Measurements from ENCODE around the gene CACNA1B. TPM values are rescaled to one million over a fixed set of nuclear protein-coding genes. Genes with fewer than 3 reads are reported as not detected.

The CACNA1B gene
- total RNA-seq, 1 experiment from 2014 or later, result 0.08 TPM

DNA sequence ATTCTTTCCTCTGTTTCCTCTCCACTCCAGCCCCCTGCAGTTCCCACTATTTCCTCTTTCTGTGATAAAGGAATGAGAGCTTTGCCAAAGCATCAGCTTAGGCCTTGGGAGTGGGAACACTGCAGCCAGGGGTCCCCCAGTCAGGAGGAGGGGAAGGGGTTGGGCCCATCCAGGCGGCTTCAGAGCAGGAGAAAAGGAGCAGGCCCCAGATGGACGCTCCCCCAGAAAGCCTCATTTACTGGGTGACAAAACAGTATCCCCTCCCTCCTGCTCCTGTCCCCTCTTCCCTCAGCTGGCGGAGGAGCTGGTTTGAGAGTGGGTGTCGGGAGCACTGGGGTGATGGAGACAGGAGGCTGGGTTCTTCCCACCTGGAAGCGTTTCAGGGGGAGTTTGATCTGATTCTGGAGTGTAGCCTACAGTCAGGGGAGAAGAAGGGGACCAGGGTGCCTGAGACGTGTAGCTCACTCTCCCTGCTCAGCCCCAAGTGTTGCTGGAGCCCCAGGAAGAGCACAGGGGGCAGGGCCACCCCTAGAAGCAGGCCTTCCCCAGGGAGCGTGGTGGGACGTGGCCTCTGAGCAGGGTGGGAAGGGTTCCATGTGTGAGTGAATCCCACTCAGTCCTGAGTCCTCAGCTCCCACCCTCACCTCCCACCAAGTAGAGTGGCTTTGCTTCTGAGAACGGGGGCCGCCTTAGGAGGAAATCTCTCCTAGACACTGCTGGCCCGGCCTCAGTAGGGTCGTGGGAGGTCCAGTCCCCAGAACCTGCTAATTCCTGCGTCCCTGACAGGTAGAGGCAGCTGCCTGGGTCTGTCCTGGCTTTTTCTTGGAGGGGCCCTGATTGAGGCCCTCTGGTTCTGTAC is 173.1 kb downstream of the CACNA1B start:
- DNase-seq (ENCODE audit: low read depth), result no peak

DNA sequence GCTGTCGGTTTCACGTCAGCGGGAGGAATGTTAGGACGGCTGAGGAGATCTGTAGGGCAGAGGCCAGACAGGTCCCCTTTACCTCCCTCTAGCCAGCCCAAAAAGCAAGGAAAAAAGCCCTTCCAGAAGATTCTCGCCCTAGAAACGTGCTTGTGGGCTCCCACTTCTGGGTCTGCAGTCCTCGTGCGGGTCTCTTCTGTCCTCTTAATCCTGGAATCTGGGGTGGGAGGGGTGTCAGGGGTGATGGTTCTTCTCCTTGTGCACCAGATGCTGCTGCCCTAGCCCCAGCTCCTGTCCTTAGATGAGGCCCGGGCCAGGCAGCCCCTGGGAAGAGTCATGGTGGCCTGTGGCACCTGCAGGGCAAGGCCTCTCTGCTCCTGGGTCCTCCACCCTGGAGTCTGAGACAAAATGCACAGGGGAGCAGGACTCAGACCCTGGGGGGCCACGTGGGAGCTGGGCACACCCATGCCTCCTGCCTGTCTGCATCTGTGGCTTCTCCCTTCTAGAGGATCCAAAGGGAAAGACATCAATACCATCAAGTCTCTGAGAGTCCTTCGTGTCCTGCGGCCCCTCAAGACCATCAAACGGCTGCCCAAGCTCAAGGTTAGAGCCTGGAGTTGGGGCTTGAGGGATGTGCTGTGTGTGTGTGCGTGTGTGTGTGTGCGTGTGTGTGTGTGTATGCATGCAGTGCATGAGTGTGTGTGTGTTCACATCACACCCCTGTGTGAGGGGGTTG is 174.2 kb downstream of the CACNA1B start:
- DNase-seq (ENCODE audit: low read depth), result no peak

DNA sequence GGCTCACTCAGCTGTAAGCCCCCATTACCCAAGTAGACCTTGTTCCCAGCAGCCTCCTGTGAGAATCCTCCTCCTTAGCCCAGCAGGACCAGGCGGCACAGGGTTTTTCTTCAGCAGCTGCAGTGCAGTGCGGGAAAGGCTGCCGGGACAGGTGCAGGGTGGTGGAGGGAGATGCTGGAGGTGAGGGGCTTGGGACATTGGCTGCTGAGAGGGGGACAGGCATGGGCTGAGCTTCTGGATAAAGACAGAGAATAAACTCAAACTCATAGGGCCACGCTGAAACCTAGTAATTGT is 174.7 kb downstream of the CACNA1B start:
- no peak for DNase-seq (ENCODE audit: low read depth)

DNA sequence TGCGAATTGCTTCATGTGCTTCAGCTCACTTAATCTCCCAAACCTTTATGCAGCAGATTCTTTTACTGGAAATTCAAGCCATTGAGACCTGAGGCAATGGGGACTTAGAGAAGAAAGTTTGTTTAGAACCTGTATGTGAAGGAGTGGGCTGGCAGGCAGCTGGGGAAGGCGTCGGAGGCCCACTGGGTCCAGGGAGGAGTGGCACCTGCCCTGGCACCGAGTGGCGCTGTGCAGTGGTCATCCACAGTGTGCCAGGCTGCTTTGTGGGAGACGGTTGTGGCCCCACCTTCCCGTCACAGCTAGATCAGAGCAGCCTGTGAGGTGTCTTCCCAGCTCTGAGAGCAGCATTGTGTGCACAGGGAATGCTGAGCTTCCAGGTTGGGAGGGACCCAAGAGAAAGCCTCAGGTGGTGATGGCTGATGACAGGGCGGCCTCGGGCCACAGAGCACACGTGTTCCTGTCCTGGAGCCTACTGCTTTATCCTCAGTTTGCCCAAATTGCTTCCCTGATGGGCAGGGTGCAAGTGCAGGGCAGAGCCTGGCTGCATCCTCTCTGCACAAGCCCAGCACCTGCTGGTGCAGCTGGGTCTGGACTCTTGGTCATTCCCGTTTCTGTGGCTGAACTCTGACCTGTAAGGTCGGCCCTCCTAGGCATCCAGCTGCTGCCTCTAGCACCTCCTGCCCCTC is 175.2 kb downstream of the CACNA1B start:
- no peak for DNase-seq (ENCODE audit: low read depth)

DNA sequence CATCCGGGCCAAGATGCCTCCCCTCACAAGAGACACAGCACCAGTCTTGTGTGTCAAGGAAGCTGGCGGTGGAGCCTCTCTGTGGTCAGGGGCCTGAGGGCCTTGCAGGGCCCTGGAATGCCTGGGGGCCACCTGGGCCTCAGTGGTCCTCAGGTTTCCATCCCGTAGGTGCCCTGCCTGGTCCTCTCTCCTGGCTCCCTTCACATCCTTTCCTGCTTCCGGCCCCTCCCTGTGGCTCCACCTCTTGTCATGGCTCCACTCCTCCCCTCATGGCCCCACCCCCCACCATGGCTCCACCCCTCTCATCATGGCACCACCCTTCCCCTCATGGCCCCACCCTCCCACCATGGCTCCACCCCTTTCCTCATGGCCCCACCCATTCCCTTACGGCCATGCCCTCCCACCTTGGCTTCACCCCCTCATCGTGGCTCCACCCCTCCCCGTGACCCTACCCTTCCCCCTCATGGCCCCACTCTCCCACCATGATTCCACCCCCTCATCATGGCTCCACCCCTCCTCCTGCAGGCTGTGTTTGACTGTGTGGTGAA is 175.8 kb downstream of the CACNA1B start:
- DNase-seq (ENCODE audit: low read depth), result no peak

DNA sequence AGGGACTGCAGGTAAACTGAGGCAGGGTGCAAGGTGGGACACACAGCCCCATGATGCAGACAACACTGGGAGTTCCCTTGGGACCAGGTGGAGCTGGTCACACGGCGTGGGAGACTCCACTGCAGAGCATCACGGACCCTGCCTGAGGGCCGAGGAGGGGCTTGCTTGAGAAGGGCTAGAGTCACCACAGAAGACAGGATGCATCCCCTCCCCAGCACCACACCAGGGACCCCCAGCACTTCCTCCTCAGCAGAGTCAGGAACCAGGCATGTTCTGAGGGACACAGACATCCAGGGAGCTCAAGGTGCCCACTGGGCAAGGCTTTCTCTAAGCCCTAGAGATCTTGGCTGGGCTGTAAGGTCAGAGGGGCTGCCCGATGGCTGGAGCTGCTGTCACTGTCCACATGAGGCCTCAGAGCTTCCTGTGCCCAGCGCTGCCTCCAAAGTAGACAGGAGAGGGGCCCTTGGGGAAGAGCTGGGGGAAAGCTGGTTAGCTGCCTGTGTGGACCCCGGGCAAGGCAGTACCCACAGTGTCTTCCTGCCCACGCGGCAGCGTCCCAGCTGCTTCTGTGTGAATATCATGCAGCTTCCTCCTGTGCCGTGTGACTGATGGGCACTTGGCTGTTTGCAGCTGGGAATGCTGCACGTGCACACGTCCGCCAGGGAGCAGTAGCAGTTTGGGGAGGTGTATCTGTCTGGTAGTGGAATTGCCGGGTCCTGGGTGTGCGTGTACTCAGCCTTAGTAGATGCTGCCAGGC is 176.6 kb downstream of the CACNA1B start:
- no peak for DNase-seq (ENCODE audit: low read depth)

DNA sequence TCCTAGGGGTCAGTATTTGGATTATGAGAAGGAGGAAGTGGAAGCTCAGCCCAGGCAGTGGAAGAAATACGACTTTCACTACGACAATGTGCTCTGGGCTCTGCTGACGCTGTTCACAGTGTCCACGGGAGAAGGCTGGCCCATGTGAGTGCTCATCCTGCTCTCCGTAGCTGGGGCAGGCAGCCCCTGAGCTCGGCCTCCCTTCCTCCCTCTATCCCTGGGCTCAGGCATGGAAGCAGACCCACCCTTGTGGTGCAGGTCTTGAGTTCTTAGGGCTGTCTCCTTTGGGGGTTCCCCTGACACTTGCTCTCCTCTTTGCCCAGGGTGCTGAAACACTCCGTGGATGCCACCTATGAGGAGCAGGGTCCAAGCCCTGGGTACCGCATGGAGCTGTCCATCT is 180.1 kb downstream of the CACNA1B start:
- DNase-seq (ENCODE audit: low read depth), result no peak

DNA sequence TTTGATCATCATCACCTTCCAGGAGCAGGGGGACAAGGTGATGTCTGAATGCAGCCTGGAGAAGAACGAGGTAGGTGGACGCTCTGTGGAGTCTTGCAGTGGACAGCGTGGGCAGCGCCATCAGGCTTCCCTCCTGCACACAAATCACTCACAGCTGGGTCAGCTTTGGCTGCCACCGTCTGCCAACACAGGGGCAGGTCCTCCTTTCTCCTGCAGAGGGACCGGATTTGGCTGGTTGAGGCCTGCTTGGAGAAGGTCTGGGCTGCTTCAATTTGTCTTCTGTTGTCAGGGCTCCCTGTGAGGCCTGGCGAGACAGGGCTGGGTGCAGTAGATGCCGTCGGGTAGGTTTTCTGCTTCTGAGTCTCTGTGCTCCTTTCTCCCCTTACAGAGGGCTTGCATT is 180.6 kb downstream of the CACNA1B start:
- no peak for DNase-seq (ENCODE audit: low read depth)

DNA sequence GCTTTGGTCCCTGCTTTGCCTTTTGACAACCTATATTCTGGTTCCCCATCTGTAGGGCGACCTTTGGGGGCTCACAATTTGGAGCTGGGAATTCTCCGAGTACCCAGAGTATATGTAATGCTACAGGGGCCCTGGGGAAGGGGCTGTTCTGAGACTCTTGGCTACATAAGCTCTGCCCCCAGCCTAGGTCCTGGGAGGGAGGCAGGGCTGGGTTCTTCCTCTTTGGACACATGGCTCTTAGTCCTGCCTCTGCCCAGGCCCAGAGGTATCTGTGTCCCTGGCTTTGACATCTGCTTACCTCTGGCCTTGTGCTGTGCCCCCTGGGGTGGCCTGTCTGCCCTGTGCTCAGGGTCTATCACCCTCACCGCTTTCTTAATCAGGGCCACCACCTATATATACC is 181.6 kb downstream of the CACNA1B start:
- DNase-seq (ENCODE audit: low read depth), result no peak

DNA sequence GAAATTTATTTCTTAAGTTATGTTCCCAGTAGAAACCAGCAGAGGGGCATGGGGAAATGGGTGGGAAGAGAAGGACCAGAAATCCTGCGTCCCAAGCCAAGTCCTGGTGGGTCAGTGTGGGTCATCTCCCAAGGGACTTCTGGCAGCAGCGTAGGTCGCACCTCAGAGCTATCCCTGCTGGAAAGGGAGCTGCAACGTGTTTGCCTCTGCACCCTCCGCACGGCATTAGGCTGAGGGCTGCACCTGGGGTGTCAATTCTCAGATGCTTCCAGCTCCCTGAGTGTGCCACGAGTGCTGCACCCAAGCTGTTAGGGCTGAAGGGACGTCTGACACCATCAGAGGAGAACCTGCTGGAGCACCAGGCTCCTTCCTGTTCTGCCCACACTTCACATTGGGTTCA is 182.8 kb downstream of the CACNA1B start:
- DNase-seq (ENCODE audit: low read depth), result no peak

DNA sequence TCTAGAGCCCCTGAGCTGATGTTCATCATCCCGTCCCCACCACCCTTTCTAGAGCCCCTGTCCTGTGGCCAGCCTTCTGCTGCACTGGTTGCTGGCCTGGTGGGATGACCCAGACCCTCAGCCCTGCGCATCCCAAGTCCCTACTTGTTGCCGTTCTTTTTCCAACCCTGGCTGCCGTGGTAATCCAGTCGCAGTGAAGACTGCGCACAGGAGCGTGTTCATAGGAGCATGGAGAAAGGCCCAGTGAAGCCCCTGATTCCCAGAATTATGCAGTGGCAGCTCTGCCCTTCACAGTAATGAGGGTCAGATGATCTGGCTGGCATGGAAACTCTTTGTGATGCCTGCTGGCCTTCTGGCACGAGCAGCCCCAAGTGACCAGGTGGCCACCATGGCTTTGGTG is 183.3 kb downstream of the CACNA1B start:
- DNase-seq (ENCODE audit: low read depth), result no peak

DNA sequence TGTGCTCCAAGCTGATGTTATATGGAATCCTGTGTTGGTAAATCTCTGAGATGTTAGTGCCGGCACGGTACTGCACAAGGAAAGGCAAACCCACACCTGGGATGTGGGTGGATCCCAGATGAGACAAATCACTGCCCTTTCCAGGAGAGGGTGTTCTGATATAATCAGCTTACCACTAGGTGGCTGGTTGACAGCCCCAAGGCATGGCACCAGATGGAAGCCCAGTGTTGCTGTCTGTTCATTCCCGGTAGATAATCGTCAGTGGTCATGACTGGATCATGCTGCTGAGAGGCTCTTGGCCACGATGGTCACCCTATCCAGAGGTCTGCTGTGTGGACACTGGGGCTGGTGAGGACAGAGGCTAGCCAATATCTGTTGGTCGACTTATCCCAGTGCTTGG is 184.0 kb downstream of the CACNA1B start:
- no peak for DNase-seq (ENCODE audit: low read depth)

DNA sequence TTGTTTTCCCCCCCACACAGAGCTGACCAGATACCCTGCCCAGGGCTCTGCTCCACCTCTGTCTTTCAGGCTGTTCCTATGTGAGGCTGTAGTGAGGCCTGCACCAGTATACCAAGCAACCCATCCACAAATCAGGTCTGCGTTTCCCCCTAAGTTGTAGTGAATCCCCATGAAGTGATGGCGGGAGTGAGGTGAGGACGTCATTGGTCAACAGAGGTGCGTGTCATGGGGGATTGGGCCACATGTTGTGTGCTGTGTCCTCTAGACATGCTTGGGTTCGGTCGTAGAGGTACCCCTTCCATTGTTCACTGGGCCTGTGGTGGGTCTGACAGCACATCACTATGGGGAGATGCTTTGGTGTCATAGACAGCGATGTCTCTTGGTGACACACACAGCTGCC is 184.6 kb downstream of the CACNA1B start:
- no peak for DNase-seq (ENCODE audit: low read depth)

DNA sequence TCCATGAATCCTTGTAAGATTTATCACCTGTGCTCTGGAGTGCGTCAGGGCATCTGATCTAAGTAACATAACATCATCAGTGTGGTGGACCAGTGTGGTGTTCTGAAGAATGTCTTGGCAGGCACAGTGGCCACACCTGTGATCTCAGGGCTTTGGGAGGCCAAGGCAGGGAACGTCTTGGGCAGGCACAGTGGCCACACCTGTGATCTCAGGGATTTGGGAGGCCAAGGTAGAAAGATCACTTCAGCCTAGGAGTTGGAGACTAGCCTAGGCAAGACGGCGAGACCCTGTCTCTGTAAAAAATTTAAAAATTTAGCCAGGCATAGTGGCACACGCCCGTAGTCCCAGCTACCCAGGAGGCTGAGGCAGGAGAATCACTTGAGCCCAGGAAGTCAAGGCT is 185.5 kb downstream of the CACNA1B start:
- no peak for DNase-seq (ENCODE audit: low read depth)

DNA sequence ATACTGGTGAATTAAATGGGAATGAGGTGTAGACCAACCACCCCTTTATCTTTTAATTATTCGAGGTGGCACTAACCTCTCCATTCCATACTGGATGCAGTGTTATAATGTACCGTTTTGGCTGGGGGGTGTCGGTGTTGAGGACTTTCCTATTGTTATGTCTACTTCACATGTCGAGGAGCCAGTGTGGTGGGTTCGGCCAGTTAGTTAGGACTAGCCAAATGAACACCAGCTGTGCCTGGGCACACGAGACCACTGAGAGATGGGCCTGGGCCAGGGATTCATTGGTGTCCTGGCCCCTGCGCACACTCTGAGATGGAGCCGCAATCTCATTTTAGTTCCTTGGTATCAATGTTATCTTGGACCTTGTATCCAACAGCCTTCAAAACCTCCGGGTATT is 186.2 kb downstream of the CACNA1B start:
- no peak for DNase-seq (ENCODE audit: low read depth)

DNA sequence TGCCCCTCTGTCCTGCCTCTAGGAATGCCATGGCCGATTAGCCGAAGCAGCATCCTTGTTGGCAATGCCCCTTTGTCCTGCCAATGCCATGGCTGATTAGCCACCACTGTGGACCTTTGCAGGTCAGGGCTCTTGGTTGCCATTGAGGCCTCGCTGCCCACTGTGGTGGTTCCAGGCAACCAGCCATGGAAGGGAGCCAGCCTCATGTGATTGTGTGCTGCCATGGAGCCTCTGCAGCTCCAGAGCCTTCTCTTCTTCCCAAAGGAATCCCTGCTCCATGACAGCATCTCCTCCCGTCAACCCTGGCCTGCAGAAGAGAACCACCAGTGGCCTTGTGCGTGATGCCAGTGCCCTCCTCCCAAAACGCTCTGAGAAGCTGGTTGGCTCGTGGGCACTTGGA is 187.0 kb downstream of the CACNA1B start:
- no peak for DNase-seq (ENCODE audit: low read depth)

DNA sequence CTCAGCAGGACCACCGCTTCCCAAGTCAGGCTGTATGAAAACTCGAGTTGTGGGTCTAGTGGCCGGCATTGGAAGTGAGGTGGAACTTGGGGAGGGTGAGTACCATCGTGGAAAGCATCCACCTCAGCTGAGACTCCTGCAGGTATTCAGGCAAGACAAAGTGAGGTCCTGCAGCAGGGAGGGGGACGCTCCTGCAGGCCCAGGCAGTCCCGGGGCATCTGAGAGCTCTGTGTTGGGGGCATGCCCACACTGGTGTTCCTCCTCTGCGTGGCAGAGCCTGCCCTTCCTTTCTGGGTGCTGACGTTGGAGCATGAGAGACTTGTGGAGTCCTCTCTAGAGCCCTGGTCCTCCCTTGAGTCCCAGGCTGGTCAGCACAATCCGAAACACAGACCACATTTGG is 187.7 kb downstream of the CACNA1B start:
- no peak for DNase-seq (ENCODE audit: low read depth)

DNA sequence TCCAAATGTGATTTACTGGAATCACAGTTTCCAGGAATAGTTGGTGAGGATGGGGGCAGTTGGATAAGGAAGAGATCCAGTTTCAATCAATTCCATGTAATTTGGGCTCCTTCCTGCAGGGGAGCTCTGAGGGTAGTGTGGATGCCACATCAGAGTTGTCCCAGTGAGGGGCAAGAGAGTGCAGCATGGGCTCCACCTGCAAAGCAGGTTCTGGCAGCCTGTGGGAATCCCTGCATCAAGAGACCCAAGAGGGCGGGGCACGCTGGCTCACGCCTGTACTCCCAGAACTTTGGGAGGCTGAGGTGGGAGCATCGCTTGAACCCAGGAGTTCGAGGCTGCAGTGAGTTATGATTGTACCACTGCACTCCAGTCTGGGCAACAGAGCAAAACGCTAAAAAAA is 188.5 kb downstream of the CACNA1B start:
- DNase-seq (ENCODE audit: low read depth), result no peak

DNA sequence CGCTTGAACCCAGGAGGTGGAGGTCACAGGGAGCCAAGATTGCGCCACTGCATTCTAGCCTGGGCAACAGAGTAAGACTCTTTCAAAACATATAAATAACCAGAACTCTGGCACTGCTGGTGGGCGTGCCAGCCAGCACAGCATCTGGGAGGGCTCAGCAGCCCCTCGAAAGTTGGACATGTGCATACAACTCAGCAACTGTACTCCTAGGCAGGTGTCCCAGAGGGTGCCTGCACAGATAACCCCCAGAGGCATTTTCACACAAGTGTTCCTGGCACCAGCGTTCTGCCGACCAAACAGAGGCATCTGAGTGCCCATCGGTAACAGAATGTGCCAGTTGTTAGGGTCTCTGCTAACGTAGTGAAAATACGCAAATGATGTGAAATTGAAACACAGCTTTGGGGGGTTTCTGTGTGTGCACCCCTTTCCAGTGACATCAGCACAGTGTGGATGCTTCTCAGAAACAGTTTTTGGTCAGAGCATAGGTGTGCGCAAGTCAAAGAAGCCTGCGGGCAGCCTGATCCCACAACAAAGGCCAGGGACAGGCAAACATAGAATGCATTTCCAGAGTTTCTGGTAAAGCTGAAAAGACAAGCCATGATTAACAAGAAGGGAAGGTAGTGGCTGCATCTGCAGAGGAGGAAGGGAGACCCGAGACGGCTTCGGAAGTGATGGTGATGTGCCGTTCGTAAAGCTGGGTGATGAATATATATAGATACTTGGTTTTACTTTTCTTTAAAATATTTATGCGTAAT is 190.2 kb downstream of the CACNA1B start:
- no peak for DNase-seq (ENCODE audit: low read depth)

DNA sequence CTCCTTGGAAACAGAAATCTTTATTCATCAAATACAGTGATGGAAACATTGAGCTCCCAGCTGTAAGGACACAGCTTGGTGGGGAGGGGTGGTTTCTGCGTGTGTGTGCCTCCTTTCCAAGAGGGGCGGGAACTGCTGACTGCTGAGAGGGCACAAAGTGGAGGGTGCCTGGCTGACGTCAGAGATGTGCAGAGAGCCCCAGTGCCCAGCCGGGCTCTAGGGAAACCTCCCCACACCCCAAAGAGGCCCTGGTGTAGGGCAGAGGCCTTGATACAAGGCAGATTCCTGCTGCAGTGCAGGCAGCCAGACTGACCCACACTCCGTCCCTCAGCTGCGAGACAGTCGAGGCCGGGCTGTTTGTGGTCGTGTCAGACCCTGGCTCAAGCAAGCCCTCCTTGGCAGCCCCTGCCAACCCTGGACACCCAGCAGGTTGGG is 191.0 kb downstream of the CACNA1B start:
- no peak for DNase-seq (ENCODE audit: low read depth)

Measured in HT1080 (cell line).